Fibroblast of pulmonary artery (primary cell): ENCODE measurements around the gene CACNA2D1.

Experiments used
- DNase-seq: peaks from one replicate; pipeline ENCODE4 v3.0.0-alpha.2; 2010; ENCODE audit warnings: low read depth
- H3K4me3 ChIP-seq: replicated peaks from 2 replicates; pipeline ENCODE4 v1.5.1; 2011; ENCODE audit warnings: low read depth, mild to moderate bottlenecking, control low read depth, low read length, moderate library complexity
- CTCF ChIP-seq: IDR thresholded peaks from 2 replicates; pipeline ENCODE4 v1.5.1; 2011; ENCODE audit warnings: mild to moderate bottlenecking, control low read depth, low read length, inconsistent platforms; ENCODE audit errors: missing control alignments

The CACNA2D1 gene

GRCh38 chr7:82109288-82109687, 334.3 kb downstream of the CACNA2D1 start:
- TF ChIP-seq CTCF: no peak
- DNase-seq: peak; percentile 89
- no peak overlapping the region for H3K4me3 ChIP-seq

GRCh38 chr7:82106201-82106600, 337.4 kb downstream of the CACNA2D1 start:
- no peak overlapping the region for H3K4me3 ChIP-seq
- DNase-seq: no peak
- TF ChIP-seq CTCF: no peak

GRCh38 chr7:82105463-82105862, 338.1 kb downstream of the CACNA2D1 start:
- TF ChIP-seq CTCF: no peak
- H3K4me3 ChIP-seq: no peak overlapping the region
- DNase-seq: peak; percentile 79

GRCh38 chr7:82098414-82098813, 345.2 kb downstream of the CACNA2D1 start:
- DNase-seq: no peak
- no peak overlapping the region for H3K4me3 ChIP-seq
- no peak for TF ChIP-seq CTCF

GRCh38 chr7:82091126-82091684, 352.4 kb downstream of the CACNA2D1 start:
- H3K4me3 ChIP-seq: no peak overlapping the region
- TF ChIP-seq CTCF: no peak
- no peak for DNase-seq

- DNase-seq: no peak
- TF ChIP-seq CTCF: no peak
Measured at GRCh38 chr7:82087099-82087498, 356.5 kb downstream of the CACNA2D1 start.

GRCh38 chr7:82085116-82085515, 358.5 kb downstream of the CACNA2D1 start:
- H3K4me3 ChIP-seq: no peak overlapping the region
- no peak for DNase-seq
- TF ChIP-seq CTCF: no peak

More at GRCh38 chr7:82087099-82087498, 356.5 kb downstream of the CACNA2D1 start:
- H3K4me3 ChIP-seq: no peak overlapping the region
